LNCaP clone FGC (cell line): Measurements from ENCODE around the gene IDH2.
"Not testable (repeated sequence)": the region's sequence is repeated elsewhere in the genome, so short reads cannot be mapped to it uniquely, and the experiment has no call there.

Experiments
- DNase-seq: peaks from one replicate; pipeline ENCODE4 v3.0.0-alpha.2; 2011; ENCODE audit warnings: low read depth
- H3K4me3 ChIP-seq: 2 replicates; pipeline ENCODE4 v1.5.1; 2011; ENCODE audit warnings: mild to moderate bottlenecking, low read depth, low read length, control low read depth
- TF ChIP-seq, protein P1 (sequence below): IDR thresholded peaks from 2 replicates; pipeline ENCODE4 v1.5.1; 2012; ENCODE audit warnings: mild to moderate bottlenecking; ENCODE audit not compliant: control insufficient read depth, insufficient read depth; ENCODE audit errors: extremely low read depth

Gene IDH2

GRCh38 chr15:90071220-90071807, 31.0 kb downstream of the IDH2 start:
- peak; percentile 63 for DNase-seq
- no peak overlapping the region for H3K4me3 ChIP-seq
- TF ChIP-seq, protein P1, sequence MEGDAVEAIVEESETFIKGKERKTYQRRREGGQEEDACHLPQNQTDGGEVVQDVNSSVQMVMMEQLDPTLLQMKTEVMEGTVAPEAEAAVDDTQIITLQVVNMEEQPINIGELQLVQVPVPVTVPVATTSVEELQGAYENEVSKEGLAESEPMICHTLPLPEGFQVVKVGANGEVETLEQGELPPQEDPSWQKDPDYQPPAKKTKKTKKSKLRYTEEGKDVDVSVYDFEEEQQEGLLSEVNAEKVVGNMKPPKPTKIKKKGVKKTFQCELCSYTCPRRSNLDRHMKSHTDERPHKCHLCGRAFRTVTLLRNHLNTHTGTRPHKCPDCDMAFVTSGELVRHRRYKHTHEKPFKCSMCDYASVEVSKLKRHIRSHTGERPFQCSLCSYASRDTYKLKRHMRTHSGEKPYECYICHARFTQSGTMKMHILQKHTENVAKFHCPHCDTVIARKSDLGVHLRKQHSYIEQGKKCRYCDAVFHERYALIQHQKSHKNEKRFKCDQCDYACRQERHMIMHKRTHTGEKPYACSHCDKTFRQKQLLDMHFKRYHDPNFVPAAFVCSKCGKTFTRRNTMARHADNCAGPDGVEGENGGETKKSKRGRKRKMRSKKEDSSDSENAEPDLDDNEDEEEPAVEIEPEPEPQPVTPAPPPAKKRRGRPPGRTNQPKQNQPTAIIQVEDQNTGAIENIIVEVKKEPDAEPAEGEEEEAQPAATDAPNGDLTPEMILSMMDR, result peak; percentile 77

- not testable (repeated sequence) for H3K4me3 ChIP-seq
Observed at GRCh38 chr15:90070623-90071022, 31.6 kb downstream of the IDH2 start.

GRCh38 chr15:90067953-90068606, 34.2 kb downstream of the IDH2 start:
- no peak overlapping the region for H3K4me3 ChIP-seq
- TF ChIP-seq, protein P1, result no peak
- no peak for DNase-seq

More at GRCh38 chr15:90070623-90071022, 31.6 kb downstream of the IDH2 start:
- DNase-seq, result not testable (repeated sequence)

DNA sequence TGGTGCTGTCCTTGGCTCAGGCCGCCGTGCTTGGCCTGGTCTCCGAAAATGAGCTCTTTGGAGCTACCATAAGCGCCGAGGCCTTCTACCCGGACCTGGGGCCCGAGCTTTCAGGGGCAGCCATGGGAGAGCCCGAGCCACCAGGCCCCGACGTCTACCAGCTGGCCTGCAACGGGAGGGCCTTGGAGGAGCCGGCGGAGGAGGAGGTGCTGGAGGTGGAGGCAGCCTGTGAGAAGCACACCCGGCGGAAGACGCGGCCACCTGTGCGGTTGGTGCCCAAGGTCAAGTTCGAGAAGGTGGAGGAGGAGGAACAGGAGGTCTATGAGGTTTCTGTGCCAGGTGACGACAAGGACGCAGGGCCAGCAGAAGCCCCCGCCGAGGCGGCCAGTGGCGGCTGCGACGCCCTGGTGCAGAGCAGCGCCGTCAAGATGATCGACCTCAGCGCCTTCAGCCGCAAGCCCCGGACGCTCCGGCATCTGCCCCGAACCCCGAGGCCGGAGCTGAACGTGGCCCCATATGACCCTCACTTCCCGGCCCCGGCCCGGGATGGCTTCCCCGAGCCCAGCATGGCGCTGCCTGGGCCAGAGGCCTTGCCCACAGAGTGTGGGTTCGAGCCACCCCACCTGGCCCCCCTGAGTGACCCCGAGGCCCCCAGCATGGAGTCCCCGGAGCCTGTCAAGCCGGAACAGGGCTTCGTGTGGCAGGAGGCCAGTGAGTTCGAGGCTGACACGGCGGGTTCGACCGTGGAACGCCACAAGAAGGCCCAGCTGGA, 34.9 kb downstream of the IDH2 start:
- DNase-seq, result no peak
- no peak overlapping the region for H3K4me3 ChIP-seq
- TF ChIP-seq, protein P1, result no peak

GRCh38 chr15:90065682-90066049, 36.6 kb downstream of the IDH2 start:
- DNase-seq, result no peak
- no peak overlapping the region for H3K4me3 ChIP-seq
- TF ChIP-seq, protein P1, result no peak

GRCh38 chr15:90064911-90065681, 37.2 kb downstream of the IDH2 start:
- H3K4me3 ChIP-seq, result no peak overlapping the region
- TF ChIP-seq, protein P1, result no peak
- no peak for DNase-seq

DNA sequence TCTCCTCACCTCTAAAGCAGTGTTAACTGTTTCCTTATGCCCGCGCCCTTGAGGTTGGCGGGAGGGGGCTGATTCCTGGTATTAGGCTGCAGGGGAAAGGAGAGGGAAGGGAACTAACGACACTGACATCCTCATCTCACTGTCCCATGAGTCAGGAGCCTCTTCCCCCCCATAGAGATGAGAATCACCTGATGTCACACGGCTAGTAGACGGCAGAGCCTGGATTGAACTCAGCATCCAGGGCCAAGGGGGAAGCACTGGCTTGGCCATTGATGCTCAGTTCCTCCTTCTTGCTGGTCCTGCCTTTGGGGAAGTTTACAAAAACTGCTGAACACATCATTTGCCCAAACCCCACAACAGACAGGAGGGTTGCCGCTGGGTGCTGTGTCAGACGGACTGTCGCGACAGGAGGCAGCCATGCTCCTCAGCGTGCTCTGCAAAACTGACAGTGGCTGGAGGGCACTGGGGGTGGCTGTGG, 38.5 kb downstream of the IDH2 start:
- no peak for DNase-seq
- TF ChIP-seq, protein P1, result no peak
- H3K4me3 ChIP-seq, result no peak overlapping the region
